Measurements from ENCODE around the gene SSTR3. TPM values are rescaled to one million over a fixed set of nuclear protein-coding genes. Genes with fewer than 3 reads are reported as not detected.

The SSTR3 gene
- total and polyA plus RNA-seq, 2 of the 4 experiments (the other 2 are of a cell fraction): under 0.01 to 0.07 TPM

DNA sequence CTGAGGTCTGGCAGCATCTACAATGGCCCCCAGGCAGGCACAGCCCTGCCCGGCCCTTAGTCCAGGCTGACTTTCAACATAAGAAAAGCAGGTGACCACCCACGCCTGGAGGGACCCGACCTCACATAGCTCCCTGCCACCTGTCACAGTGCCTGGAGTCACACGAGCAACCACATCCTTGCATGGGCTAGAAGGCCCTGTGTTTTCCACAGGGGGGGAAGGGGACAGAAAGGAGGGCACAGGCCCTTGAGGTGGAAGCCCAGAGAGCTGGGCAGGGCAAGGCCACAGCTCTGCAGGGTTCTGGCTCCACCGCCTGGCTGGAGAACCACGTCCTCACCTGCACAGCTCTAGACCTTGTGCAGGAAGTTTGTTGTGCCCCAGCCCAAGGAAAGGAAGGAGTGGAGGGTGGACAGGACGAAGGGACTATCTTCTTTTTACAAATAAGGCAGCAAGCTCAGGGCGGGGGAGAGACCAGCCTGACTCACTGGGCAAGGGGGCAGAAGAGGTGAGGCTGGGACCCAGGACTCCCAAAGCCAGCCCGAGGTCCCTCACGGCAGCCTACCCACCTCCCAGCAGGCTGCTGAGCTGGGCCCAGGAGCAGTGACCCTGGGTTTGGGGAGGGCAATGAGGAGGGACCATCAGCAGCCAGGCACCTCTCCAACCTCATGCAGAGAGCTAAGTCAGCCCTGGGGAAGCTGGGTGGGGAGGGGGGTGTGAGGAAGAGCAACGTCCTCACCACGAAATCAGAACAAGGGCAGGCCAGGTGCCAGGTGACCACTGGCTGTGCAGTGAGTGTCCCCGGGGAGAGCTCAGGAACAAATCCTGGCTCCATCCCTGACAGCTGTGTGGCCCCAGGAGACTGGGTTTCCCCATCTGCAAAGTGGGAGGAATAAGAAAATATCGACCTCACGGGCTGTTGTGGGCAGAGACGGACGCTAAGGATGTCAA is 28.6 kb downstream of the SSTR3 start:
- Histone ChIP-seq H3K9me1 (ENCODE audit: insufficient read depth, low read length) (peaks cover 8% of the 10 kb centered on the region), H3K27me3 (ENCODE audit: control insufficient read depth, insufficient read depth, low read length) (no peaks in the 10 kb centered on the region), H3K56ac (ENCODE audit: extremely low read depth, insufficient read depth, low read length) (no peak overlapping the region), H2BK5ac (ENCODE audit: low read depth, low read length, poor library complexity, severe bottlenecking) (no peak overlapping the region), H3K79me1 (ENCODE audit: low read depth in 1 of 2, low read length in 2 of 2) (peaks cover 0 to 21% of the 10 kb centered on the region in 2 experiments; a peak in 3 of 4 replicates), H2AK9ac (replicated peaks; ENCODE audit: low read depth, low read length, poor library complexity) (no peak overlapping the region), H4K8ac (ENCODE audit: low read depth in 2 of 2, low read length in 2 of 2) (no peak overlapping the region), H2BK120ac (ENCODE audit: low read depth, low read length) (no peak overlapping the region), H3K27ac (ENCODE audit: insufficient read depth, low read length) (no peak overlapping the region), H2BK15ac (ENCODE audit: low read depth, low read length) (no peak overlapping the region), H3K4ac (ENCODE audit: low read depth, low read length) (no peak overlapping the region), H2BK20ac (ENCODE audit: low read depth, low read length) (no peak overlapping the region), H3K23ac (ENCODE audit: low read depth, low read length) (no peak overlapping the region), H3K4me2 (ENCODE audit: low read depth, low read length) (no peak overlapping the region), H2AK5ac (ENCODE audit: low read depth, low read length) (no peak overlapping the region), H4K5ac (ENCODE audit: low read depth, low read length) (no peak overlapping the region), H3K9me3 (ENCODE audit: control insufficient read depth, insufficient read depth, low read length) (no peaks in the 10 kb centered on the region), H3K4me3 (ENCODE audit: insufficient read depth, low read depth, low read length) (no peak overlapping the region), H4K20me1 (ENCODE audit: insufficient read depth, low read length) (no peaks in the 10 kb centered on the region), H3K4me1 (ENCODE audit: control insufficient read depth, insufficient read depth, low read length) (peaks cover 16% of the 10 kb centered on the region), H3K9ac (ENCODE audit: low read depth, low read length) (no peak overlapping the region), H2AFZ (replicated peaks; ENCODE audit: low read length, poor library complexity) (no peak overlapping the region), H3K18ac (ENCODE audit: low read depth, low read length) (no peak overlapping the region), H4K91ac (ENCODE audit: insufficient read depth, low read depth, low read length) (no peak overlapping the region), H3K36me3 (ENCODE audit: control insufficient read depth, insufficient read depth, low read length) (peaks cover 10% of the 10 kb centered on the region; the same call in 1 of the 2 replicates), H3K14ac (replicated peaks; ENCODE audit: low read depth, low read length) (no peak overlapping the region)
- WGBS, 2 experiments (ENCODE audit: extremely low coverage in 2 of 2, insufficient read length in 1 of 2): 78% methylated on average over 5 of the region's 17 CpGs; no CpG with 5 or more reads in 1 of the 2 experiments
- POLR2A ChIA-PET (ENCODE audit: unreplicated experiment): no interaction called here
- in situ Hi-C loops (cut with MboI; ENCODE audit: low sequenced_read_pairs) (no loop called here), intact Hi-C loops (cut with micrococcal nuclease) (no loop called here), dilution Hi-C loops (cut with HindIII; ENCODE audit: low sequenced_read_pairs, unreplicated experiment) (no loop called here)
- no peak for ATAC-seq (ENCODE audit: low read depth)
- CTCF ChIA-PET: no interaction called here
- DNase-seq: no peak
- no TSS peak for BruUV-seq (replicated peaks)
- TF ChIP-seq MXI1 (IDR thresholded peaks at IDR 0.05; ENCODE audit: borderline replicate concordance, low read depth, low read length) (no peak), SMC3 (IDR thresholded peaks at IDR 0.05; ENCODE audit: low read depth, low read length) (no peak), POLR2A (IDR thresholded peaks at IDR 0.05; ENCODE audit: low read depth, low read length) (no peak), CEBPB (IDR thresholded peaks at IDR 0.05; ENCODE audit: low read depth, low read length) (no peak), BHLHE40 (IDR thresholded peaks at IDR 0.05; ENCODE audit: low read depth, low read length) (no peak), MAZ (IDR thresholded peaks at IDR 0.05; ENCODE audit: borderline replicate concordance, low read depth, low read length) (no peak), NFE2L2 (IDR thresholded peaks at IDR 0.05; ENCODE audit: low read depth, low read length) (no peak), RFX5 (IDR thresholded peaks at IDR 0.05; ENCODE audit: low read depth, low read length) (no peak), RAD21 (IDR thresholded peaks at IDR 0.05; ENCODE audit: low read length) (no peak), RCOR1 (IDR thresholded peaks at IDR 0.05; ENCODE audit: insufficient replicate concordance, low read length) (no peak), MAFK (IDR thresholded peaks at IDR 0.05; ENCODE audit: low read depth, low read length) (no peak), FOS (IDR thresholded peaks at IDR 0.05; ENCODE audit: low read depth, low read length) (no peak), CHD1 (IDR thresholded peaks at IDR 0.05; ENCODE audit: low read depth, low read length) (no peak)
- TF ChIP-seq, protein P1, sequence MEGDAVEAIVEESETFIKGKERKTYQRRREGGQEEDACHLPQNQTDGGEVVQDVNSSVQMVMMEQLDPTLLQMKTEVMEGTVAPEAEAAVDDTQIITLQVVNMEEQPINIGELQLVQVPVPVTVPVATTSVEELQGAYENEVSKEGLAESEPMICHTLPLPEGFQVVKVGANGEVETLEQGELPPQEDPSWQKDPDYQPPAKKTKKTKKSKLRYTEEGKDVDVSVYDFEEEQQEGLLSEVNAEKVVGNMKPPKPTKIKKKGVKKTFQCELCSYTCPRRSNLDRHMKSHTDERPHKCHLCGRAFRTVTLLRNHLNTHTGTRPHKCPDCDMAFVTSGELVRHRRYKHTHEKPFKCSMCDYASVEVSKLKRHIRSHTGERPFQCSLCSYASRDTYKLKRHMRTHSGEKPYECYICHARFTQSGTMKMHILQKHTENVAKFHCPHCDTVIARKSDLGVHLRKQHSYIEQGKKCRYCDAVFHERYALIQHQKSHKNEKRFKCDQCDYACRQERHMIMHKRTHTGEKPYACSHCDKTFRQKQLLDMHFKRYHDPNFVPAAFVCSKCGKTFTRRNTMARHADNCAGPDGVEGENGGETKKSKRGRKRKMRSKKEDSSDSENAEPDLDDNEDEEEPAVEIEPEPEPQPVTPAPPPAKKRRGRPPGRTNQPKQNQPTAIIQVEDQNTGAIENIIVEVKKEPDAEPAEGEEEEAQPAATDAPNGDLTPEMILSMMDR (conservative IDR thresholded peaks at IDR 0.05; ENCODE audit: low read depth, low read length): no peak
- TF ChIP-seq, protein P2, sequence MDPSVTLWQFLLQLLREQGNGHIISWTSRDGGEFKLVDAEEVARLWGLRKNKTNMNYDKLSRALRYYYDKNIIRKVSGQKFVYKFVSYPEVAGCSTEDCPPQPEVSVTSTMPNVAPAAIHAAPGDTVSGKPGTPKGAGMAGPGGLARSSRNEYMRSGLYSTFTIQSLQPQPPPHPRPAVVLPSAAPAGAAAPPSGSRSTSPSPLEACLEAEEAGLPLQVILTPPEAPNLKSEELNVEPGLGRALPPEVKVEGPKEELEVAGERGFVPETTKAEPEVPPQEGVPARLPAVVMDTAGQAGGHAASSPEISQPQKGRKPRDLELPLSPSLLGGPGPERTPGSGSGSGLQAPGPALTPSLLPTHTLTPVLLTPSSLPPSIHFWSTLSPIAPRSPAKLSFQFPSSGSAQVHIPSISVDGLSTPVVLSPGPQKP (IDR thresholded peaks at IDR 0.05; ENCODE audit: borderline replicate concordance, low read depth, low read length): no peak
